Left lung (tissue), 10 donors: ENCODE results near the gene IBTK. TPM values are rescaled to one million over a fixed set of nuclear protein-coding genes. Genes with fewer than 3 reads are reported as not detected.

Source experiments
- ATAC-seq: fragments of 200-7000 bp; cut with Tn5 transposase; one replicate; pipeline ENCODE4 v1.9.1; 2020; ENCODE audit warnings: moderate library complexity
- DNase-seq, 4 donors: peaks; one replicate each; pipeline ENCODE4 v3.0.0-alpha.2; 2013 to 2020
- H3K27ac ChIP-seq, 2 donors: fragments of 200-600 bp; sonication (generic) in 1 of 2; one replicate each; pipeline versions ENCODE4 v1.5.0 to v1.8.0; 2020 to 2021
- H3K27me3 ChIP-seq, 2 donors: fragments of 200-600 bp; sonication (generic) in 1 of 2; one replicate each; pipeline versions ENCODE4 v1.5.0 to v1.8.0; 2020 to 2021
- H3K36me3 ChIP-seq, 2 donors: fragments of 200-600 bp; sonication (generic) in 1 of 2; one replicate each; pipeline versions ENCODE4 v1.5.0 to v1.8.0; 2020 to 2021
- H3K4me1 ChIP-seq, 2 donors: fragments of 200-600 bp; one replicate each; pipeline ENCODE4 v1.8.0; 2021
- H3K4me3 ChIP-seq, 2 donors: fragments of 200-600 bp; sonication (generic) in 1 of 2; one replicate each; pipeline versions ENCODE4 v1.5.0 to v1.8.0; 2020 to 2021; ENCODE audit warnings: mild to moderate bottlenecking in 1 of 2
- H3K9me3 ChIP-seq, 2 donors: fragments of 200-600 bp; sonication (generic) in 1 of 2; one replicate each; pipeline versions ENCODE4 v1.5.0 to v1.8.0; 2020 to 2021
- CTCF ChIP-seq, 2 donors: fragments of 200-600 bp; sonication (generic) in 1 of 2; IDR thresholded peaks; one replicate each; pipeline versions ENCODE4 v1.5.0 to v1.8.0; 2021; ENCODE audit warnings: antibody characterized with exemption in 2 of 2
- intact Hi-C, 2 donors: fragments of 100-400 bp; cut with DNase I; formaldehyde crosslinking; loops; one replicate each; pipeline versions ENCODE4 v1.11.2 to v1.14.2; 2022
- polyA plus RNA-seq, 6 donors: library from polyadenylated mRNA; unstranded; fragments of 120-200 nt; gene quantifications; one replicate each; pipeline ENCODE4 v1.2.1, GENCODE V29; 2013; ENCODE audit not compliant: insufficient read length in 6 of 6
- total RNA-seq, 2 donors: library from RNA; stranded (reverse); fragmentation: NEBNext Ultra II Directional; extraction: Animal tissue kit (Norgen Biotek cat#: 25700); gene quantifications; one replicate each; pipeline ENCODE4 v1.2.1, GENCODE V29; 2021
- donor health status: DM: no; HTN: yes; CAD: no.
- donor health status: DM: no; HTN: no; CAD: no.

The IBTK gene
- total and polyA plus RNA-seq, 8 donors: 34.9 to 46.8 (median 42.8) TPM

GRCh38 chr6:82179415-82179814, 68.1 kb downstream of the IBTK start:
- Histone ChIP-seq H3K4me3 (no peak overlapping the region), H3K27me3 (no peaks in the 10 kb centered on the region), H3K4me1 (no peaks in the 10 kb centered on the region), H3K9me3 (no peaks in the 10 kb centered on the region), H3K36me3 (peaks cover 0 to 85% of the 10 kb centered on the region in 2 donors), H3K27ac (no peak overlapping the region)
- DNase-seq: no peak
- intact Hi-C loops: no loop called here
- no peak for TF ChIP-seq CTCF (IDR thresholded peaks at IDR 0.05)
- no peak for ATAC-seq

- TF ChIP-seq CTCF (IDR thresholded peaks at IDR 0.05): no peak
- ATAC-seq (no peak), DNase-seq (no peak)
- H3K36me3 ChIP-seq: peaks cover 0 to 85% of the 10 kb centered on the region in 2 donors
- H3K4me1 ChIP-seq: no peaks in the 10 kb centered on the region
- no peaks in the 10 kb centered on the region for H3K9me3 ChIP-seq
- intact Hi-C loops: no loop called here
- no peak overlapping the region for H3K27ac ChIP-seq
- no peak overlapping the region for H3K4me3 ChIP-seq
- H3K27me3 ChIP-seq: no peaks in the 10 kb centered on the region
These were observed 68.8 kb downstream of the IBTK start for GRCh38 chr6:82178759-82179112.

- Histone ChIP-seq H3K27me3 (no peaks in the 10 kb centered on the region), H3K4me1 (no peaks in the 10 kb centered on the region), H3K27ac (no peak overlapping the region), H3K9me3 (no peaks in the 10 kb centered on the region), H3K4me3 (no peak overlapping the region), H3K36me3 (peaks cover 0 to 85% of the 10 kb centered on the region in 2 donors)
- peak; percentile 61 for ATAC-seq
- intact Hi-C loops: no loop called here
- TF ChIP-seq CTCF (IDR thresholded peaks at IDR 0.05): peak in 1 of 2 donors; percentile 27
- peak in 1 of 4 donors; percentile 5 for DNase-seq
These were observed 69.3 kb downstream of the IBTK start for GRCh38 chr6:82178077-82178758.

GRCh38 chr6:82176616-82177015, 70.9 kb downstream of the IBTK start:
- intact Hi-C loops: no loop called here
- Histone ChIP-seq H3K36me3 (peaks cover 0 to 89% of the 10 kb centered on the region in 2 donors), H3K27me3 (no peaks in the 10 kb centered on the region), H3K4me1 (no peaks in the 10 kb centered on the region), H3K4me3 (no peak overlapping the region), H3K9me3 (no peaks in the 10 kb centered on the region), H3K27ac (no peak overlapping the region)
- ATAC-seq (no peak), DNase-seq (no peak)
- TF ChIP-seq CTCF (IDR thresholded peaks at IDR 0.05): no peak

- DNase-seq (no peak), ATAC-seq (no peak)
- intact Hi-C loops: no loop called here
- no peak for TF ChIP-seq CTCF (IDR thresholded peaks at IDR 0.05)
- Histone ChIP-seq H3K4me3 (no peak overlapping the region), H3K4me1 (no peaks in the 10 kb centered on the region), H3K27ac (no peak overlapping the region), H3K9me3 (no peaks in the 10 kb centered on the region), H3K27me3 (no peaks in the 10 kb centered on the region), H3K36me3 (peaks cover 0 to 96% of the 10 kb centered on the region in 2 donors)
These were observed 75.0 kb downstream of the IBTK start for GRCh38 chr6:82172594-82172993.
